Panc1 (cell line): ENCODE results near the gene SFSWAP. TPM values are rescaled to one million over a fixed set of nuclear protein-coding genes. Genes with fewer than 3 reads are reported as not detected.

Experiments used
- ATAC-seq: fragments of 200-7000 bp; cut with Tn5 transposase; 2 replicates; pipeline ENCODE4 v1.9.1; 2020; ENCODE audit warnings: mild to moderate bottlenecking, moderate library complexity
- BruUV-seq: library from RNA; stranded (reverse); fragments of 400-500 nt; replicated peaks from 2 replicates; lab custom pipeline; 2021; lab: Mats Ljungman, UMichigan
- CTCF ChIA-PET: fragments of 300-600 bp; sonication (Branson Sonifier 250); formaldehyde crosslinking; loops from one replicate; lab custom pipeline; 2022; ENCODE audit warnings: antibody characterized with exemption; lab: Charles Lee
- POLR2A ChIA-PET: fragments of 300-600 bp; sonication (Branson Sonifier 250); formaldehyde crosslinking; loops from one replicate; lab custom pipeline; 2022; ENCODE audit warnings: antibody characterized with exemption; lab: Charles Lee
- DNase-seq: peaks from one replicate; pipeline ENCODE4 v3.0.0-alpha.2; 2010; ENCODE audit warnings: low read depth, low spot score
- H3K27ac ChIP-seq: 2 replicates; pipeline ENCODE4 v1.5.1; 2011; ENCODE audit warnings: mild to moderate bottlenecking, low read length, inconsistent platforms
- H3K27me3 ChIP-seq: fragments of 200-500 bp; sonication (Bioruptor generic); 2 replicates; pipeline ENCODE4 v1.6.0; 2014; ENCODE audit warnings: low read length, inconsistent platforms; ENCODE audit not compliant: control insufficient read depth, insufficient read depth
- H3K36me3 ChIP-seq: fragments of 200-500 bp; sonication (Bioruptor generic); 2 replicates; pipeline ENCODE4 v1.5.1; 2014; ENCODE audit warnings: inconsistent platforms, mild to moderate bottlenecking, low read length, moderate library complexity; ENCODE audit not compliant: control insufficient read depth, insufficient read depth
- H3K4me1 ChIP-seq: 2 replicates; pipeline ENCODE4 v1.5.1; 2011; ENCODE audit warnings: inconsistent platforms, mild to moderate bottlenecking, low read length, moderate library complexity; ENCODE audit not compliant: control insufficient read depth, insufficient read depth
- H3K4me3 ChIP-seq, 2 experiments: 2 replicates each; pipeline ENCODE4 v1.5.1; 2011 to 2012; ENCODE audit warnings: low read depth in 2 of 2, low read length in 2 of 2, mild to moderate bottlenecking in 2 of 2, inconsistent platforms in 1 of 2, moderate library complexity in 1 of 2
- H3K9me3 ChIP-seq: fragments of 200-500 bp; sonication (Bioruptor generic); 2 replicates; pipeline ENCODE4 v1.5.1; 2014; ENCODE audit warnings: low read depth, mild to moderate bottlenecking, inconsistent platforms, low read length, moderate library complexity; ENCODE audit not compliant: control insufficient read depth, insufficient read depth
- POLR2AphosphoS5 ChIP-seq: IDR thresholded peaks from 2 replicates; pipeline ENCODE4 v1.6.1; 2012; ENCODE audit warnings: mild to moderate bottlenecking, low read depth, low read length, moderate library complexity
- SIN3A ChIP-seq: IDR thresholded peaks from 2 replicates; pipeline ENCODE4 v1.6.1; 2012; ENCODE audit warnings: low read depth, mild to moderate bottlenecking, low read length, moderate library complexity, borderline replicate concordance; ENCODE audit not compliant: insufficient read depth
- TCF7L2 ChIP-seq: IDR thresholded peaks from 2 replicates; pipeline ENCODE4 v1.6.1; 2011; ENCODE audit warnings: mild to moderate bottlenecking, low read depth, low read length, inconsistent platforms
- in situ Hi-C: cut with HindIII; loops from 2 replicates; pipeline ENCODE4 v1.10.0; 2016; ENCODE audit warnings: low sequenced_read_pairs, low pct_unique_long_range_greater_than_20kb
- intact Hi-C: fragments of 100-400 bp; cut with micrococcal nuclease; formaldehyde crosslinking; loops from one replicate; pipeline ENCODE4 v1.10.0; 2022; ENCODE audit not compliant: unreplicated experiment
- total RNA-seq: library from RNA; stranded (reverse); gene quantifications from one replicate; pipeline ENCODE4 v1.2.1, GENCODE V29; 2021; ENCODE audit not compliant: unreplicated experiment
- TF ChIP-seq, protein P1 (sequence below), 2 experiments: IDR thresholded peaks; 2 replicates each; pipeline ENCODE4 v1.6.1; 2011 to 2012; ENCODE audit warnings: low read depth in 2 of 2, control low read depth in 1 of 2, low read length in 1 of 2, mild to moderate bottlenecking in 1 of 2, moderate library complexity in 1 of 2; ENCODE audit not compliant: insufficient read depth in 1 of 2
- TF ChIP-seq, protein P2 (sequence below): fragments of 450-650 bp; IDR thresholded peaks from 2 replicates; pipeline ENCODE4 v1.5.1; 2017; ENCODE audit warnings: mild to moderate bottlenecking

Gene SFSWAP
- total RNA-seq, 1 experiment from 2014 or later: 41.6 TPM

DNA sequence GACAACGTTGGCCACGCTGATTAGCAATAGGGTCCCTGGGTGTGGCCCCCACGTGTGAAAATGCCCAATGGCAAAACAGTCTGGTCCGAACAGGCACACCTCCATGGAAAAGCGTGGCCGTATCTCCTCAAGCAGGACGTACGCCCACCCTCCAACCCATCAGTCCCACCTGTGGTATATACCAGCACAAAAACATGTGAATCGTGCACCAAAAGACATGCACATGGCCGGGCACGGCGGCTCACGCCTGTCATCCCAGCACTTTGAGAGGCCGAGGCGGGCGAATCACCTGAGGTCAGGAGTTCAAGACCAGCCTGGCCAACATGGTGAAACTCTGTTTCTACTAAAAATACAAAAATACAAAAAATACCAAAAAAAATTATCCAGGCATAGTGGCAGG, 14.9 kb upstream of the SFSWAP start:
- H3K36me3 ChIP-seq: no peaks in the 10 kb centered on the region
- intact Hi-C loops: no loop called here
- H3K9me3 ChIP-seq: no peaks in the 10 kb centered on the region
- ATAC-seq: no peak
- in situ Hi-C loops: no loop called here
- ChIA-PET CTCF (no interaction called here), POLR2A (no interaction called here)
- no TSS peak for BruUV-seq
- TF ChIP-seq POLR2AphosphoS5: no peak
- TF ChIP-seq, protein P1, sequence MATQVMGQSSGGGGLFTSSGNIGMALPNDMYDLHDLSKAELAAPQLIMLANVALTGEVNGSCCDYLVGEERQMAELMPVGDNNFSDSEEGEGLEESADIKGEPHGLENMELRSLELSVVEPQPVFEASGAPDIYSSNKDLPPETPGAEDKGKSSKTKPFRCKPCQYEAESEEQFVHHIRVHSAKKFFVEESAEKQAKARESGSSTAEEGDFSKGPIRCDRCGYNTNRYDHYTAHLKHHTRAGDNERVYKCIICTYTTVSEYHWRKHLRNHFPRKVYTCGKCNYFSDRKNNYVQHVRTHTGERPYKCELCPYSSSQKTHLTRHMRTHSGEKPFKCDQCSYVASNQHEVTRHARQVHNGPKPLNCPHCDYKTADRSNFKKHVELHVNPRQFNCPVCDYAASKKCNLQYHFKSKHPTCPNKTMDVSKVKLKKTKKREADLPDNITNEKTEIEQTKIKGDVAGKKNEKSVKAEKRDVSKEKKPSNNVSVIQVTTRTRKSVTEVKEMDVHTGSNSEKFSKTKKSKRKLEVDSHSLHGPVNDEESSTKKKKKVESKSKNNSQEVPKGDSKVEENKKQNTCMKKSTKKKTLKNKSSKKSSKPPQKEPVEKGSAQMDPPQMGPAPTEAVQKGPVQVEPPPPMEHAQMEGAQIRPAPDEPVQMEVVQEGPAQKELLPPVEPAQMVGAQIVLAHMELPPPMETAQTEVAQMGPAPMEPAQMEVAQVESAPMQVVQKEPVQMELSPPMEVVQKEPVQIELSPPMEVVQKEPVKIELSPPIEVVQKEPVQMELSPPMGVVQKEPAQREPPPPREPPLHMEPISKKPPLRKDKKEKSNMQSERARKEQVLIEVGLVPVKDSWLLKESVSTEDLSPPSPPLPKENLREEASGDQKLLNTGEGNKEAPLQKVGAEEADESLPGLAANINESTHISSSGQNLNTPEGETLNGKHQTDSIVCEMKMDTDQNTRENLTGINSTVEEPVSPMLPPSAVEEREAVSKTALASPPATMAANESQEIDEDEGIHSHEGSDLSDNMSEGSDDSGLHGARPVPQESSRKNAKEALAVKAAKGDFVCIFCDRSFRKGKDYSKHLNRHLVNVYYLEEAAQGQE (IDR thresholded peaks at IDR 0.05; ENCODE audit: insufficient read depth in 1 of 2, low read depth in 2 of 2, low read length in 1 of 2): no peak
- no peak for DNase-seq
- H3K4me1 ChIP-seq: no peaks in the 10 kb centered on the region
- H3K27me3 ChIP-seq: no peaks in the 10 kb centered on the region; the same call in 1 of the 2 replicates
- H3K4me3 ChIP-seq: no peak overlapping the region
- no peak overlapping the region for H3K27ac ChIP-seq

GRCh38 chr12:131698286-131698685, 12.6 kb upstream of the SFSWAP start:
- BruUV-seq: no TSS peak
- H3K36me3 ChIP-seq: no peaks in the 10 kb centered on the region
- CTCF ChIA-PET: no interaction called here
- POLR2A ChIA-PET: no interaction called here
- intact Hi-C loops: no loop called here
- H3K27me3 ChIP-seq: no peaks in the 10 kb centered on the region
- no peaks in the 10 kb centered on the region for H3K9me3 ChIP-seq
- no peak for DNase-seq
- H3K4me3 ChIP-seq: no peak overlapping the region
- TF ChIP-seq, protein P2, sequence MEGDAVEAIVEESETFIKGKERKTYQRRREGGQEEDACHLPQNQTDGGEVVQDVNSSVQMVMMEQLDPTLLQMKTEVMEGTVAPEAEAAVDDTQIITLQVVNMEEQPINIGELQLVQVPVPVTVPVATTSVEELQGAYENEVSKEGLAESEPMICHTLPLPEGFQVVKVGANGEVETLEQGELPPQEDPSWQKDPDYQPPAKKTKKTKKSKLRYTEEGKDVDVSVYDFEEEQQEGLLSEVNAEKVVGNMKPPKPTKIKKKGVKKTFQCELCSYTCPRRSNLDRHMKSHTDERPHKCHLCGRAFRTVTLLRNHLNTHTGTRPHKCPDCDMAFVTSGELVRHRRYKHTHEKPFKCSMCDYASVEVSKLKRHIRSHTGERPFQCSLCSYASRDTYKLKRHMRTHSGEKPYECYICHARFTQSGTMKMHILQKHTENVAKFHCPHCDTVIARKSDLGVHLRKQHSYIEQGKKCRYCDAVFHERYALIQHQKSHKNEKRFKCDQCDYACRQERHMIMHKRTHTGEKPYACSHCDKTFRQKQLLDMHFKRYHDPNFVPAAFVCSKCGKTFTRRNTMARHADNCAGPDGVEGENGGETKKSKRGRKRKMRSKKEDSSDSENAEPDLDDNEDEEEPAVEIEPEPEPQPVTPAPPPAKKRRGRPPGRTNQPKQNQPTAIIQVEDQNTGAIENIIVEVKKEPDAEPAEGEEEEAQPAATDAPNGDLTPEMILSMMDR: no peak
- TF ChIP-seq TCF7L2 (no peak), SIN3A (no peak), POLR2AphosphoS5 (no peak)
- TF ChIP-seq, protein P1 (IDR thresholded peaks at IDR 0.05; ENCODE audit: insufficient read depth in 1 of 2, low read depth in 2 of 2, low read length in 1 of 2): no peak
- in situ Hi-C loops: no loop called here
- no peaks in the 10 kb centered on the region for H3K4me1 ChIP-seq
- no peak for ATAC-seq
- H3K27ac ChIP-seq: no peak overlapping the region
